HUES48 (cell line): ENCODE measurements around the gene PLSCR1.
"Not testable (repeated sequence)": the region's sequence is repeated elsewhere in the genome, so short reads cannot be mapped to it uniquely, and the experiment has no call there.

Experiments used
- H3K27ac ChIP-seq: one replicate; pipeline ENCODE4 v1.7.0; 2013; ENCODE audit warnings: low read depth, low read length, inconsistent platforms
- H3K27me3 ChIP-seq: 2 replicates; pipeline ENCODE4 v1.6.1; 2013; ENCODE audit warnings: mild to moderate bottlenecking, low read length; ENCODE audit not compliant: control insufficient read depth, insufficient read depth
- H3K36me3 ChIP-seq: 2 replicates; pipeline ENCODE4 v1.6.1; 2013; ENCODE audit warnings: low read length; ENCODE audit not compliant: control insufficient read depth, insufficient read depth
- H3K4me1 ChIP-seq: 2 replicates; pipeline ENCODE4 v1.6.1; 2013; ENCODE audit warnings: mild to moderate bottlenecking, low read length; ENCODE audit not compliant: control insufficient read depth, insufficient read depth
- H3K4me3 ChIP-seq: 2 replicates; pipeline ENCODE4 v1.5.1; 2013; ENCODE audit warnings: mild to moderate bottlenecking, low read depth, low read length
- H3K9ac ChIP-seq: 2 replicates; pipeline ENCODE4 v1.6.1; 2013; ENCODE audit warnings: mild to moderate bottlenecking, low read depth, low read length, moderate library complexity
- H3K9me3 ChIP-seq: 2 replicates; pipeline ENCODE4 v1.6.1; 2013; ENCODE audit warnings: low read length; ENCODE audit not compliant: control insufficient read depth, insufficient read depth

PLSCR1 gene

GRCh38 chr3:146499701-146500100, 44.7 kb downstream of the PLSCR1 start:
- H3K9ac ChIP-seq: no peak overlapping the region
- no peak overlapping the region for H3K4me3 ChIP-seq
- H3K36me3 ChIP-seq: no peaks in the 10 kb centered on the region
- H3K4me1 ChIP-seq: peaks cover 17% of the 10 kb centered on the region
- H3K9me3 ChIP-seq: no peaks in the 10 kb centered on the region; the same call in 1 of the 2 replicates
- no peak overlapping the region for H3K27ac ChIP-seq
- H3K27me3 ChIP-seq: no peaks in the 10 kb centered on the region

- Histone ChIP-seq H3K4me3 (no peak overlapping the region), H3K27ac (no peak overlapping the region), H3K4me1 (0 out of 2 replicates have a peak, but pooled peaks cover 2% of the 10 kb centered on the region)
Measured at GRCh38 chr3:146498002-146498736, 46.2 kb downstream of the PLSCR1 start.

GRCh38 chr3:146497145-146497843, 47.1 kb downstream of the PLSCR1 start:
- not testable (repeated sequence) for H3K9me3 ChIP-seq, H3K27ac ChIP-seq, H3K36me3 ChIP-seq, H3K27me3 ChIP-seq, H3K4me3 ChIP-seq, H3K9ac ChIP-seq, H3K4me1 ChIP-seq

More at GRCh38 chr3:146498002-146498736, 46.2 kb downstream of the PLSCR1 start:
- Histone ChIP-seq H3K9ac (no peak overlapping the region), H3K9me3 (no peaks in the 10 kb centered on the region; the same call in 1 of the 2 replicates), H3K27me3 (no peaks in the 10 kb centered on the region), H3K36me3 (no peaks in the 10 kb centered on the region)

- H3K36me3 ChIP-seq: no peaks in the 10 kb centered on the region
- H3K4me1 ChIP-seq: no peaks in the 10 kb centered on the region
- H3K9me3 ChIP-seq: no peaks in the 10 kb centered on the region; the same call in 1 of the 2 replicates
- H3K27ac ChIP-seq: no peak overlapping the region
- no peak overlapping the region for H3K9ac ChIP-seq
- H3K27me3 ChIP-seq: no peaks in the 10 kb centered on the region
- H3K4me3 ChIP-seq: no peak overlapping the region
Measured at GRCh38 chr3:146496726-146497125, 47.7 kb downstream of the PLSCR1 start.

GRCh38 chr3:146496251-146496650, 48.2 kb downstream of the PLSCR1 start:
- Histone ChIP-seq H3K27ac (no peak overlapping the region), H3K9ac (no peak overlapping the region), H3K9me3 (no peaks in the 10 kb centered on the region; the same call in 1 of the 2 replicates), H3K4me1 (no peaks in the 10 kb centered on the region), H3K27me3 (no peaks in the 10 kb centered on the region), H3K4me3 (no peak overlapping the region), H3K36me3 (no peaks in the 10 kb centered on the region)

- Histone ChIP-seq H3K4me1 (no peaks in the 10 kb centered on the region), H3K27me3 (no peaks in the 10 kb centered on the region), H3K4me3 (no peak overlapping the region), H3K9me3 (no peaks in the 10 kb centered on the region; the same call in 1 of the 2 replicates), H3K9ac (no peak overlapping the region), H3K36me3 (no peaks in the 10 kb centered on the region), H3K27ac (no peak overlapping the region)
Measured at GRCh38 chr3:146493761-146494160, 50.6 kb downstream of the PLSCR1 start.

- Histone ChIP-seq H3K4me1 (no peaks in the 10 kb centered on the region), H3K9me3 (no peaks in the 10 kb centered on the region; the same call in 1 of the 2 replicates), H3K36me3 (no peaks in the 10 kb centered on the region), H3K4me3 (no peak overlapping the region), H3K27ac (no peak overlapping the region), H3K9ac (no peak overlapping the region), H3K27me3 (no peaks in the 10 kb centered on the region)
Measured at GRCh38 chr3:146493221-146493620, 51.2 kb downstream of the PLSCR1 start.

- Histone ChIP-seq H3K4me1 (no peaks in the 10 kb centered on the region), H3K4me3 (no peak overlapping the region), H3K27ac (no peak overlapping the region), H3K9me3 (no peaks in the 10 kb centered on the region), H3K9ac (no peak overlapping the region), H3K27me3 (no peaks in the 10 kb centered on the region), H3K36me3 (no peaks in the 10 kb centered on the region)
Measured at GRCh38 chr3:146491303-146491702, 53.1 kb downstream of the PLSCR1 start.

GRCh38 chr3:146485297-146485696, 59.1 kb downstream of the PLSCR1 start:
- H3K27me3 ChIP-seq: no peaks in the 10 kb centered on the region
- no peaks in the 10 kb centered on the region for H3K9me3 ChIP-seq
- H3K36me3 ChIP-seq: no peaks in the 10 kb centered on the region
- H3K4me3 ChIP-seq: no peak overlapping the region
- H3K9ac ChIP-seq: no peak overlapping the region
- H3K4me1 ChIP-seq: no peaks in the 10 kb centered on the region
- no peak overlapping the region for H3K27ac ChIP-seq

GRCh38 chr3:146476094-146476740, 68.2 kb downstream of the PLSCR1 start:
- Histone ChIP-seq H3K4me1 (no peaks in the 10 kb centered on the region), H3K27ac (no peak overlapping the region), H3K9me3 (no peaks in the 10 kb centered on the region), H3K36me3 (no peaks in the 10 kb centered on the region), H3K9ac (no peak overlapping the region), H3K4me3 (no peak overlapping the region), H3K27me3 (no peaks in the 10 kb centered on the region)

- H3K27me3 ChIP-seq, H3K4me1 ChIP-seq, H3K9ac ChIP-seq: not testable (repeated sequence)
Measured at GRCh38 chr3:146474976-146475375, 69.4 kb downstream of the PLSCR1 start.

More at GRCh38 chr3:146474976-146475375, 69.4 kb downstream of the PLSCR1 start:
- not testable (repeated sequence) for H3K27ac ChIP-seq, H3K9me3 ChIP-seq, H3K36me3 ChIP-seq, H3K4me3 ChIP-seq
